GM18499 (cell line): ENCODE measurements around the gene WFDC5.

Source experiments
- ATAC-seq: cut with Tn5 transposase; IDR thresholded peaks from one replicate; pipeline ENCODE4 v1.9.1; 2021; ENCODE audit warnings: moderate number of reproducible peaks; ENCODE audit not compliant: insufficient read depth, unreplicated experiment

WFDC5 gene

GRCh38 chr20:45061244-45061643 lies 53.7 kb downstream of the WFDC5 start:
- no peak for ATAC-seq

- no peak for ATAC-seq
These were observed 54.7 kb downstream of the WFDC5 start for GRCh38 chr20:45060294-45060693.
